HG02678 (cell line): ENCODE measurements around the gene STIL.

Experiments
- ATAC-seq: cut with Tn5 transposase; IDR thresholded peaks from one replicate; pipeline ENCODE4 v1.9.1; 2021; ENCODE audit warnings: mild to moderate bottlenecking, moderate library complexity; ENCODE audit not compliant: unreplicated experiment

Gene STIL

GRCh38 chr1:47238935-47239592 lies 74.9 kb downstream of the STIL start:
- no peak for ATAC-seq

GRCh38 chr1:47235806-47236205 lies 78.1 kb downstream of the STIL start:
- ATAC-seq: no peak

GRCh38 chr1:47235241-47235681 lies 78.7 kb downstream of the STIL start:
- no peak for ATAC-seq

GRCh38 chr1:47233186-47233585 lies 80.8 kb downstream of the STIL start:
- ATAC-seq: no peak

GRCh38 chr1:47232187-47232874 lies 81.6 kb downstream of the STIL start, which contains the start of gene TAL1:
Gene TAL1, minus strand, starts transcription at chr1:47232225. Its CDS starts 6,337 bp downstream, at chr1:47225888.
- no peak for ATAC-seq

- no peak for ATAC-seq
Measured at GRCh38 chr1:47231301-47232186, 82.4 kb downstream of the STIL start.

GRCh38 chr1:47230692-47231300 lies 83.2 kb downstream of the STIL start:
- no peak for ATAC-seq

GRCh38 chr1:47229886-47230691 lies 83.9 kb downstream of the STIL start:
- no peak for ATAC-seq

GRCh38 chr1:47229031-47229885 lies 84.7 kb downstream of the STIL start:
- ATAC-seq: no peak

- no peak for ATAC-seq
Measured at GRCh38 chr1:47228644-47229030, 85.3 kb downstream of the STIL start.

- ATAC-seq: no peak
Measured at GRCh38 chr1:47227341-47228232, 86.4 kb downstream of the STIL start.

GRCh38 chr1:47226839-47227215 lies 87.1 kb downstream of the STIL start:
- ATAC-seq: no peak

- ATAC-seq: no peak
Measured at GRCh38 chr1:47226121-47226838, 87.7 kb downstream of the STIL start.

GRCh38 chr1:47225430-47226100 lies 88.4 kb downstream of the STIL start:
- ATAC-seq: no peak

GRCh38 chr1:47224676-47225399 lies 89.1 kb downstream of the STIL start:
- ATAC-seq: no peak

- ATAC-seq: no peak
Measured at GRCh38 chr1:47223921-47224675, 89.8 kb downstream of the STIL start.
